Suppressor macrophage treated with lipopolysaccharide for 1 hour (primary cell): ENCODE measurements around the gene DAB2IP.

Source experiments
- DNase-seq, 3 donors: peaks; one replicate each; pipeline ENCODE4 v3.0.0-alpha.2; 2020 to 2022

Gene DAB2IP

GRCh38 chr9:121766081-121766683 is 114.7 kb downstream of the DAB2IP start:
- DNase-seq = no peak

- DNase-seq = no peak
These were observed 115.8 kb downstream of the DAB2IP start for GRCh38 chr9:121767171-121767769.

- no peak for DNase-seq
These were observed 117.1 kb downstream of the DAB2IP start for GRCh38 chr9:121768416-121769015.

- DNase-seq = no peak
These were observed 118.5 kb downstream of the DAB2IP start for GRCh38 chr9:121769939-121770338.

- no peak for DNase-seq
These were observed 119.2 kb downstream of the DAB2IP start for GRCh38 chr9:121770415-121771273.

- no peak for DNase-seq
These were observed 120.0 kb downstream of the DAB2IP start for GRCh38 chr9:121771418-121771817.

GRCh38 chr9:121771851-121772599 is 120.6 kb downstream of the DAB2IP start:
- DNase-seq = no peak

- no peak for DNase-seq
These were observed 121.3 kb downstream of the DAB2IP start for GRCh38 chr9:121772600-121773285.

- DNase-seq = no peak
These were observed 122.0 kb downstream of the DAB2IP start for GRCh38 chr9:121773286-121773953.

- DNase-seq = no peak
These were observed 122.7 kb downstream of the DAB2IP start for GRCh38 chr9:121773954-121774714.

GRCh38 chr9:121774715-121775613 is 123.5 kb downstream of the DAB2IP start:
- no peak for DNase-seq

GRCh38 chr9:121776001-121776738 is 124.7 kb downstream of the DAB2IP start:
- no peak for DNase-seq

GRCh38 chr9:121776739-121777637 is 125.6 kb downstream of the DAB2IP start:
- no peak for DNase-seq

- no peak for DNase-seq
These were observed 127.1 kb downstream of the DAB2IP start for GRCh38 chr9:121778252-121779225.

GRCh38 chr9:121779381-121780117 is 128.1 kb downstream of the DAB2IP start:
- no peak for DNase-seq
